ENCODE data around the gene DSE.

DSE gene

DNA sequence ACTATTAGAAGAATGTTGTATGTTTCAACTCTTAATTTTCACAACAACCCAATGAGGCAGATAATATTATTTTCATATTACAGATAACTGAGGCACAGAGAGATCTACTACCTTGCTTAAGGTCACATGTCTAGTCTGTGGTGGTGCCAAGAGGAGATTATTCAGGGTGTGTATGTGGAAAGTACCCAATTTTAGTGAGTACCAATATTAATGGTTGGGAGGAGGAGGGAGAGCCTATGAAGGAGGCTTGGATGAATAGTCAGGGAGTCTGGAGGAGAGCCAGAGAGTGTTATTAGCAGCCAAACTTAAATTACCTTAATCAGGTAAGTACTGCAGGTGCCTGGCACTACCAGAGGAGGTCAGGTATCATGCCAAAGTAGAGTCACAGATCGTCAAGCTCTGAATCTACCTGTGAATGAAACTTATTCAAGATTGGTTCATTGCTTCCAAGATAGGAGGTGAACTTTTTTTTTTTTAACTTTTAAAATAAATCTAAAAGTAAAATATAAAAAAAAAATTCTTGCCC, 79.5 kb downstream of the DSE start:
- no peak for DNase-seq

DNA sequence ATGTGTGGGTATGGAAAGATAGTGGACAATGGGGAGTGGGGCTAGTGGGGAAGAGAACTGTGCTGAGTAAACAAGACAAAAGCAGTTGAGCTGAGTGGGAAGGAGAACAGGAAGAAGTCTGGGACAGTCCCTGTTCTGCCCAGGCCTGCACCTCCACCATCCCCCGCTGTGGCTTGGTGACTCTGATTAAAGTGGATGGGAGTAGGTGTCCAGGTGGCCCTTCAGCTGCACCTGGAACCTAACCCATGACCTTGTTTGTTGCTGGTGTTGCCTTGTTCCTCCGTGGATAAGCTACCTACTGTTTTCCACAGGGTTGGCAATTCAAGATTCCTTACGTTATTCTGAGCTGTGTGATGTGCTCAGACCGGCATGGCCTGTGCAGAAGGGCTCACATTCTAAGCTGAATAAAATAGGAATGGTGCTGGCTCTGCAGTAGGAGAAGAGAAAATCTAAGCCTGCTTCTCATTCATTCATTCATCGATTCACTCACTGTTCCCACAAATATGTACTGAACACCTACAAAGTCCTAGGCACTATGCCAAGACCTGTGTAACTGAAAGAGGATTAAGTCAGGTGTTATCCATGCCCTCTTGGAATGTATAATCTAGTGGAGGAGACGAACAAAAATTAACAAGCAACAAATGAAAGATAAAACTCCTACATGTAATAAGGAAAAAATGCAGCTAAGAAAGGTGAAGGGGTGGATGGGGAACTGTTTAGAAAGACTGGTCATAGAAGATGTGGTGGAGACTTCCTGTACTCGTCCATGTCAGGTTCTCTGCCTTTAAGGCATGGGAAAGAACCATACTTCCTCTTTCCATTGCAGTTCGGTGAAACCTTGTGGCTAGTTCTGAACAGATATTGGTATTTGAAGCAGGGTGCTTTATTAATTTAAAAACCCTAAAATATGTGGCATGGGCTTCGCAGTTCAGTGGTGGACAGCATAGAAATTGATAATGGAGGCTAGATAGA, 80.3 kb downstream of the DSE start:
- no peak for DNase-seq

DNA sequence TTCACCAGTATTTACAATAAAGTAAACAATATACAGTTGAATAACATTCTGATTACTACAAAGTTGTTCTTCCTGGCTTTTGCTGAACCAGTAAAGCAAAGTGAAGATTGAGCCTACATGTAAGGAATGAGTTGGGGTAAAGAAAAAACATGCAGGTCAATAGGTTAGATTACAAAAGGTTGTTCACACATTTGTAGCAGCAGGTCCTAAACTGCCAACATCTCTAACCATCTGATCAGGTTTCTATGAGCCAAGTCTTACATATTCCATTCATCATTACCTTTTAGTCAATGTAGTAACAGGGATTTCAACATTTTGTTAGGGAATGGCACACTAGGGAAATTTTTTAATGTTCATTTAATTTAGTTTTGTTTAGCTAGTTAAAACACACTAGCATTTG, 81.2 kb downstream of the DSE start:
- no peak for DNase-seq

DNA sequence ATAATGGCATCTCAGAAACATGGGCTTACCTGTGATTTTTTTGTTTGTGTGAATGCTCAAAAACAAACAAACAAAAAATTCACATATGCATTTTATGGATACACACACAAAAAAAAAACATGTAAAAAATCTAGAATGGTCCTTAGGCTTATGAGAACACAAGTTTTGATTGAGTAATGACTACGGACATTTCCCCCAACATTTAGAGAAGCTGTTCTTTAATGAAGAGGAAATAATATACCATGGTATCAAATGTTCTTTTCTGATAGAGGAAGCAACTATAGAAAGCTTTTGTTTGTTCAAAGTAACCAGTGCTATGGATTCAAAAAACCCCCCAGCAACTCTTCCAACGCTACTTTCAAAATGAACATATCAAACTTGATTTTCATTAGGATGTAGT, 81.8 kb downstream of the DSE start:
- no peak for DNase-seq

DNA sequence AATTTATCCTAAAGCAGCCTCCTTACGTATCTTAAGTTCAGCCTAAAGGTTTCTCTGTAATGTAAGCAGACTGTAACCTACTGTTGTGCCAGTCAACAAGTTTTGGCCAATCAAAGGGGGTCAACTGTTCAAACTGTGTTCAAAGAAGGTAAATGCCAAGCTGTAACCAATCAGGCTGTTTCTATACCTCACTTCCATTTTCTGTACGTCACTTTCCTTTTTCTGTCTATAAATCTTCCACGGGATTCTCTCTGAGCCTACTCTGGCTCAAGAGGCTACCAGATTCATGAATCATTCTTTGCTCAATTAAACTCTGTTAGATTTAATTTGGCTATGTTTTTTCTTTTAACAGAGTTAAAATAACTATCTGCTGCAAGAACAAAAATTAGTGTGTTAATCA, 85.4 kb downstream of the DSE start:
- DNase-seq = no peak

DNA sequence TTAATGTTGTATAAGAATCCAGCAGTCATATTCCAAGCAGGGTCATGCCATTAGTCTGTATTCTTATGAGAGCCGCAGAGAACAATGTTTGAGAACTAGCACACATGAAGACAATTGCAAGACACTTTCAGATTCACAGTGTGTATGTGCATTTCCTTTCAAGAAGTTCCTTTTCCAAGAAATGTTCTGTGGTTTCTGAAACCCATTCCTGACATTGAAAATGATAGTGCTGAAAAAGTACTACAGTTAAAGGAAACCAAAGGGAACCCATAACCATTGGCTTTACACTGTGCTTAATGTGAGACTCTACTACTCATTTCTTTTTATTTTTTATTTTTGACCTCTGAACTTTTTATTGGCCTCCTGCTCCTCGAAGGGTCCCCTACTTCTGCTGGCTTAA, 86.2 kb downstream of the DSE start:
- DNase-seq = no peak

DNA sequence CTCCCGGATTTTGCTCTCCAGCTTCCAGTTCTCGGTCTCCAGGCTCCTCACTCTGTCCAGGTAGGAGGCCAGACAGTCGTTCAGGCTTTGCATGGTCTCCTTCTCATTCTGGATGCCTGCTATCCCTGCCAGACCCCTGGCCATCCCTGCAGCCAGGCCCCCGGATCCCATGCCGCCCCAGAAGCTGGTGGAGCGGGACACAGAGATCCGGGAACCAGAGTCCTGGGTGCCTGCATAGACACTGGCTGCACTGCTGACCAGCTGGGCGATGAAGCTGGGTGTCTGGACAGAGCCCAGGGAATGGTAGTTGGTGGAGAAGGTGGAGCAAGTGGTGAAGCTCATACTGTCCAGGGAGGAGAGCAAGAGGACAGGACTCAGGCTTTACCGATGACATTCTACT, 87.5 kb downstream of the DSE start:
- no peak for DNase-seq

DNA sequence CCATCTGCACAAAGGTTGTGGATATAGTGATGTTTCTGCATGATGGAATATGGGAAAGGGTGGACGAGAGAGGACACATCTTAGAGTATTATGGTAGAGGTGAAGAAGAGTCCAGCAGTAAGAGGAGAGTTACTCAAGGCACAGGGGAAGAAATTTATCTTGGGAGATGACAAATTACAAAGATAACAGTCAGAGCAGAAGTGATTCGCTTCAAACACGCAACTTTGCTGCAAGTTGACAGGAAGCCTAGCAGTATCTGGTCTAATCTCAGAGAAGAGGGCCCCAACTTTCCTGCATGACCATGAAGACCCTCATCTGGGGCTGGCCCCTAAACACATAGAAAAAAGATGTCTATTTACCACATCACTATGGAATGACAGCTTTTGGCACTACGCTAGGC, 89.2 kb downstream of the DSE start:
- DNase-seq = no peak

DNA sequence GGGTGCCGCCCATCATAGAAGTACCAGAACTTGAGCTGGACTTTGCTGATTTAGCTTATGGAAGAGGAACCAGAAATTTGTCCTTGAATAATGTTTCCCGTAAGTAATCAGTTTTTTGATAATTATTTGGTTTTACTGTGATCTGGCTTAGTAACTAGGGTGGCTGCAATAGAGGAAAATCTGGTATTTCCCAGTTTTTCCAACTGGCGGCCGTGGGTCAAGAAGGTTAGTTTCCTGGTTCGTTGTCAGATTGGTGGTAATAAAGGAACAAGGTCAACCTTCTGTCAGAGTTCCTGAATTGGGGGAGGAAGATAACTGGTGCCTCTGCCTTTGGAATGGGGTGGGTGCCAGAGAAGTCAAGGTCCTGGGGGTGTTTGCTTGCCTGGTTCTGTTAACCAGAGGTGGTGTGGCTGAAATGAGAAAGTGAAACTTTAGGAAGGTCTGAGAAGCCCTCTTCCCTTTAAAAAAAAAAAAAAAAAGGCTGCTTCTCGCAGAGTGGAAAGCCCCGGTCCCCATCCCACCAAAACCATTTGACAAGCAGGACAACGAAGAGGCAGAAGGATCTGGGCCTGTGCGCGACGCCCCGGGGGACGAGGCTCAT, 90.7 kb downstream of the DSE start, which contains the start of gene CALHM6:
Gene CALHM6 (plus strand): TSS at position 45 of the 601 bp plus-strand sequence. CDS start 555 bp downstream, at position 600.
- no peak for DNase-seq

DNA sequence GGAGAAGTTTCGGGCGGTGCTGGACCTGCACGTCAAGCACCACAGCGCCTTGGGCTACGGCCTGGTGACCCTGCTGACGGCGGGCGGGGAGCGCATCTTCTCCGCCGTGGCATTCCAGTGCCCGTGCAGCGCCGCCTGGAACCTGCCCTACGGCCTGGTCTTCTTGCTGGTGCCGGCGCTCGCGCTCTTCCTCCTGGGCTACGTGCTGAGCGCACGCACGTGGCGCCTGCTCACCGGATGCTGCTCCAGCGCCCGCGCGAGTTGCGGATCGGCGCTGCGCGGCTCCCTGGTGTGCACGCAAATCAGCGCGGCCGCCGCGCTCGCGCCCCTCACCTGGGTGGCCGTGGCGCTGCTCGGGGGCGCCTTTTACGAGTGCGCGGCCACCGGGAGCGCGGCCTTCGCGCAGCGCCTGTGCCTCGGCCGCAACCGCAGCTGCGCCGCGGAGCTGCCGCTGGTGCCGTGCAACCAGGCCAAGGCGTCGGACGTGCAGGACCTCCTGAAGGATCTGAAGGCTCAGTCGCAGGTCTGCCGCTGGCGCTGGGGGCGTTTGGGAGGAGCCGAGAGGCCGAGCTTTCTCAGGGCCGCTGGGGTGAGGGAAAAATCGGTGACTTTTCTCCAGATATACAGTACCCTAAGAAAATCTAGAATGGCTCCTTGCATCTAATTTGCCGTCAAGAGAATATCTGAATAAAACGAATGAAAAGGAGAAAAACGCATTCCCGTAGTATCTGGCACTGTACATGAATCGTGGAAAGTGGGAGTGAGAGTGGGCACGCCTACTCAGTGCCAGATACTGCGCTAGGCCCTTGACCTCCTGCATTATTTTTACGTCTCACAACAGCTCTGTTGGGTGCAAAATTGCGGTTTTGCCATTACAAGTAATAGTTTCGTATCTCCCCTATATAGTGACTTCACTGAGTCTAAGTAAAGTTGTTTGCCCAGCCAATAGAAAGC, 91.5 kb downstream of the DSE start:
- peak; percentile 19 to 78 for DNase-seq

DNA sequence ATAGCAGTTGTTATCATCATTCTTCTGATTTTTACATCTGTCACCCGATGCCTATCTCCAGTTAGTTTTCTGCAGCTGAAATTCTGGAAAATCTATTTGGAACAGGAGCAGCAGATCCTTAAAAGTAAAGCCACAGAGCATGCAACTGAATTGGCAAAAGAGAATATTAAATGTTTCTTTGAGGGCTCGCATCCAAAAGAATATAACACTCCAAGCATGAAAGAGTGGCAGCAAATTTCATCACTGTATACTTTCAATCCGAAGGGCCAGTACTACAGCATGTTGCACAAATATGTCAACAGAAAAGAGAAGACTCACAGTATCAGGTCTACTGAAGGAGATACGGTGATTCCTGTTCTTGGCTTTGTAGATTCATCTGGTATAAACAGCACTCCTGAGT, 92.6 kb downstream of the DSE start:
- DNase-seq = no peak

DNA sequence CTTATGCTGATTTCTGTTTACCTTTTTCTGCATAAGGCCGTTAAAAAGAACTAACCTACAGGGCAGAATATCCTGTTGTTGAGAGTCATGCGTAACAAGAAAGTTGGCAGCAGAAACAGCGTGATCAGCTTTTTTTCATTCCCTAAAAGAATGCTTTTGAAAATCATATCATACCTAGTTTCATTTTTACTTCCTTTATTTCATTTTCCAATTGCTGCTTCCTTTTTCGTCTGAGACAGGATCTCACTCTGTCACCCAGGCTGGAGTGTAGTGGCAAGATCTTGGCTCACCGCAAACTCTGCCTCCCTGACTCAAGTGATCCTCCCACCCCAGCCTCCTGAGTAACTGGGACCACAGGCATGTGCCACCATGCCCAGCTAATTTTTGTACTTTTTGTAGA, 94.5 kb downstream of the DSE start:
- no peak for DNase-seq

DNA sequence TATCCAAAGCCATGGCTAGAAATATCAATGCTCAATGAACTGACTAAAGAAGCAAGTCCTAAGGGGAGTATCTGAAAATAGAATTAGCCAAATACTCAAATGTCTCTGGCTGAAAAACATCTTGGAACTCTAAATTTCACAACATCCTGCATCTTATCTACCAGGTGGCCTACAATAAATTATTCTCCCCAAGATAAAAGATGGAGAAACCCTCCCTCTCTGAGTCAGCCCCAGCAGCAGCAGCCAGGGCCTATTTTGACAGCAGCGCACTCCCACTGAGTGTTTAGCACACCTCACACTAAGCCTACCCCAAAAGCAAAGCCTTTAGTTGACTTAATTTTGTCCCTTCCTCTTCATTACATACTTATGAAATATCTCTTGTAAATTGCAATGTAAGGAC, 96.3 kb downstream of the DSE start:
- no peak for DNase-seq

DNA sequence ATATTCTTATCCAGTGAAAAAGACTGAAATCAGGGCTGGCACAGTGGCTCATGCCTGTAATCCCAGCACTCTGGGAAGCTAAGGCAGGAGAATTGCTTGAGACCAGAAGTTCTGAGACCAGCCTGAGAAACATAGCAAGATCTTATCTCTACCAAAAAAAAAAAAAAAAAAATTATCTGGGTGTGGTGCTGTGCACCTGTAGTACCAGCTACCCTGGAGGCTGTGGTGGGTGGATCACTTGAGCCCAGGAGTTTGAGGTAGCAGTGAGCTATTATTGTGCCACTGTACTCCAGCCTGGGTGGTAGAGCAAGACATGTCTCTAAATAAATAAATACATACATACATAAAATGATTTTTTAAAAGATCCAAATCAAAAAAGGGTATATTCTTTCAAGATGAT, 96.8 kb downstream of the DSE start:
- no peak for DNase-seq

DNA sequence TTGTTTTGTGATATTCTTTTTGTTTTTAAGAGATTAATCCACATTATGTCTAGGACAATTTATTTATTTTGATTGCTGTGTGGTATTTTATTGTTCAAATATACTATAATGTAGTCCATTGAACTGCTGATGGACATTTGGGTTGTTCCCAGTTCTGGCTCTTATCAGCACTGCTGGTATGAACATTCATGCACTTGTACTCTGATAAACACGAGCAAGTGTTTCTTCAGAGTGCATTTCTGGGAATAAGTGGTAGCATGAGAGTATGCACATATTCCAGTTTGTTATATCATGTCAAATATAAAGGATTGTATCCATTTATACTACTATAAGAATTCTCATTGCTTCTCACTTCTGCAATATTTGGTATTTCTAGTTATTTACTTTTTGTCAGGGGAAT, 97.5 kb downstream of the DSE start:
- DNase-seq = no peak

DNA sequence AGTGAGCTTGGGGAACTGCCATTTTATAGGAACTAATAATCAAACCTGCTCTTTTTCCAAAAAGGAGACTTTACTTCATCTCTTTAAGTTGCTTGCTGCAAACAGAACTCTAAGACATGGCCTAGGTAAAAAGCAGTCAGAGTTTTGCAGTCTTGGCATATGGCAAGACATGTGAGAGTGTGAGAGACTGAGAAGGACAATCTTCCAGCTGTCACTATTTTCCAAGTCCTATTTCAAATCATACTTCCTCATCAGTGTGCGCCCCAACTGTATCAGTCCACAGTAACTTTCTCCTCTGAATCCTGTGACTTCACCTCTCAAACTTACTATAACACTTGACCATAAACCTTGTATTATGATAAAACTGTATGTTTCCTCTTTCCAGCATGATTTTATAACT, 100.8 kb downstream of the DSE start:
- DNase-seq = no peak

DNA sequence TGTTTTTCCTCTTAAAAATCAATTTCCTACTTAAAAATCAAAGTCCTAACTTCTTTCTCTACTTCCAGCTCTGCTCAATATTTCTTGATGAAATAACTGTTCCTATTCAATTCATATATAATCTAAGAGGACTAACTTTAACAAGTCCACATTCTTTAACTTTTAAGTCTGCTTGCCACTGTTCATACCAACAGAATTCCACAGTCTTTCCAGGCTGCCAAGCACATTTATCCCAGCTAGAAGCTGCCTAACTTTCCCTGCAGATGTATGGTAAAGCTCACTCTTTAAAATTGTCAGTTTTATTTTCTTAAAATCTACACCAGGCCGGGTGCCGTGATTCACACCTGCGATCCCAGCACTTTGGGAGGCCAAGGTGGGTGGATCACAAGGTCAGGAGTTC, 102.0 kb downstream of the DSE start:
- no peak for DNase-seq

DNA sequence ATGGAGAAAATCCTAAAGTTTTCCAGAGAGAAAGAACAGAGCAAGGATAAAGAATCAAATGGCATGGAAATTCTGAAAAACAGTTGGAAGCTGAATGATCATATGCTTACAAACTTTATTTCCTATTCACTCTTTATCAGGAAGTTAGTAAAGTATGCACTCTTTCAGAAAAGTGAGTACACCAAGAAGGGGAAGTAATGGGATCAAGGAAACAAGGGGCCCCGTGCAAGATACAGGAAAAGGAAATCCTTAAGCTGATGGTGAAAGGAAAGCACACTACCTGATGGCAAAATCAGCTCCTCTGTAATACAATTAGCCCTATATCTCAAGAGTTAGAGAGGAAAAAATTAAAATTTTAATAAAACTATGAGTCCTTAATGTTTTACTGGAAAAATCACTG, 104.4 kb downstream of the DSE start:
- DNase-seq = no peak

DNA sequence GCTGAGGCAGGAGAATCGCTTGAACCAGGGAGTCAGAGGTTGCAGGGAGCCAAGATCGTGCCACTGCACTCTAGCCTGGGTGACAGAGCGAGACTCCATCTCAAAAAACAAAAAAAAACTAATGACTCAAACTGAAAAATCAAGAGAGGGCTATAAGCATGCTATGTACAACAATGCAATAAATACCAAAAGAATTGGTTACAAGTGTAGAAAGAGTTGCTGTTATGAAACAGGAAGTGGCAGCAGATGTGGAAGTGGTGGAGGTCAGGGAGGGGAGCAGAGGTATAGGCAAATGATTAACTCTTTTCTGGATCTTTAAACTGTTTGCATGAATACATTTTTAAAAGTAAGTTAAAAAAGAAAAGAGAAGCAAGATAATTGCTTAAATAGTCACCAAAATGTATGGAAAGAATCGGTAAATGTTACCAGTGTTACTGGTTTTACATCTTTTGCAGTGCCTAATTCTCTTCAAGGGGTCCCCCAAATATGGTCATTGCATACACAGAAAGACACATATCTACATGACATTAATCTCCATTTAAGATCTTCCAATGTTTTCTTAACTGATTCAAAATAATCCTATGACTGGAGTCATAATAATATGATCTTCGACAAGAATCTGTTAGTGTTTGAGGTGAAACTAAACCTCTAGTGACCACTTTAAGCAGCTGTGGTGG, 105.4 kb downstream of the DSE start:
- DNase-seq = no peak

DNA sequence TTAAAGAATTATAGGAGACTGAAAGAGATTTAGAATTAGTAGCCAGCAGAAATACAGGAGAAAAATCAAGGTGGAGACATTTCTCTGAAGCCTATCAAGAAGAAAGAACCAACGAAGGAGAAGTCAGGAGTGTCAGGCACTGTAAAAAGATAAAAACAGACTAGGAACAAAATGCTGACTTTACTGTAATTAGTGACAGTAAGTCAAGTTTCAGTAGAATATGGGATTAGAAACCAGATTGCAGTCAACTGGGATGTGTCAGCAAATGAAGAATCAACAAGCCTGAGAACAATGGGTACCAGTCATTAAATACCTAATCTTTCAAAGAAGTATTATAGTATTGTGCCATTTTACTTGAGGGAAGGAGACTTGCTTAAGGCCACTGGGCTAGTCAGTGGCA, 112.0 kb downstream of the DSE start:
- DNase-seq = no peak

DNA sequence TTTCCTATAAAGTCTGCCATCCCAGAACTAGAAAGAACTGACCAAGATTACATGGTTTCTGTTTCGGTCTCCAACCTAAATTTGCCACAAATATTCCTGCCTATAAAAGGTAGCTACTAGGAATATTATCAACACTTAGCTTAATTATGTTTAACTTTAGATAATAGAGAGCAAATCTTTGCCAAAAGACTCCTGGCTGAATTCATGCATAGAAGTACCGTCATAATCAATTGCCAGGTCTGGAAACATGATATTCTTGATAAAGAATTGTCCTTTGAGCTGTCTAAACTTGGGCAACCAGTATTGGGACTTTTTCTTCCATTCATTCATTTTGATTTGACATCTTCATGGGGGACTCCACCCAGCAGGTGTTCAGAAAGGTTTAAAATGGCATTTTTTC, 112.9 kb downstream of the DSE start:
- no peak for DNase-seq

DNA sequence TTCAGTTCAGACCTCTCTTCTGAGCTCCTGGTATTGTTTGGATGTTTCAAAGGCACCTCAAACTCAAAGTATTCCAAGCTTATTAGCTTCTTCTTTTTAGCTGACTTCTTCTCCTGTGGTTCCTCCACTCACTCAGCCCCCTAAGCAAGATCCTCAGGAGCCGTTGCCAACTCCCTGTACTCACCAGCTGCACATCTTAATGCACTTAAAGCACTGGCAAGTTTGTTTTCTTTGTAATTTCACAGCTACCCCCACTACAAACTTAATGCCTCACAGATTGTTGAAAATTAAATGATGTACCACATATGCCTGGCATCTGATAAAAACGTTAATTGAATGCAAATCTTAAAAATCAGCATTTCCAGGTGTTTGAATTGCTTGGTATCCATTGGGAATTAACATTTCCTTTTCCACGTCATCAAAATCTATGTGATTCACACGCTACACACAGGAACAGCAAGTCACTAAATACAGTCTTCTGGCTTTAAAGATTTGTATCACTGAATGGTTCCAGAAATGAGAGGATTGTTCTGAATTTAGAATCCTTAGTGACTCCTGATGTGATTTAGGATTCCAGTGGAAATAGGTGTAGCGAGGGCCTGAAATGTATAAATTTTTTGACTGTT, 114.9 kb downstream of the DSE start:
- no peak for DNase-seq

Measured in NCI-H526 (cell line).